GM23338 (cell line): ENCODE measurements around the gene SRRM2. TPM values are rescaled to one million over a fixed set of nuclear protein-coding genes. Genes with fewer than 3 reads are reported as not detected.

Source experiments
- ATAC-seq: fragments of 200-7000 bp; cut with Tn5 transposase; 3 replicates; pipeline ENCODE4 v1.9.1; 2020
- DNase-seq: peaks from one replicate; pipeline ENCODE4 v3.0.0-alpha.2; 2015; ENCODE audit warnings: low spot score
- H2AFZ ChIP-seq: fragments of 200-600 bp; sonication (generic); 2 replicates; pipeline ENCODE4 v1.8.0; 2016; ENCODE audit warnings: antibody characterized with exemption, mild to moderate bottlenecking, moderate library complexity
- H3F3A ChIP-seq: fragments of 200-600 bp; sonication (generic); replicated peaks from 2 replicates; pipeline ENCODE4 v1.8.0; 2017; ENCODE audit warnings: antibody characterized with exemption, mixed run types, low read depth
- H3K27ac ChIP-seq: fragments of 200-600 bp; sonication (generic); 2 replicates; pipeline ENCODE4 v1.6.1; 2016; ENCODE audit warnings: low read depth
- H3K27me3 ChIP-seq: fragments of 200-600 bp; sonication (generic); 2 replicates; pipeline ENCODE4 v1.8.0; 2016; ENCODE audit warnings: mild to moderate bottlenecking, mixed run types, moderate library complexity; ENCODE audit not compliant: insufficient read depth
- H3K36me3 ChIP-seq: fragments of 200-600 bp; sonication (generic); 2 replicates; pipeline ENCODE4 v1.8.0; 2016; ENCODE audit warnings: mild to moderate bottlenecking; ENCODE audit not compliant: insufficient read depth
- H3K4me1 ChIP-seq: fragments of 200-600 bp; sonication (generic); 2 replicates; pipeline ENCODE4 v1.8.0; 2016; ENCODE audit warnings: mild to moderate bottlenecking, moderate library complexity; ENCODE audit not compliant: insufficient read depth
- H3K4me2 ChIP-seq: fragments of 200-600 bp; sonication (generic); 2 replicates; pipeline ENCODE4 v1.7.1; 2017; ENCODE audit warnings: mixed run types
- H3K4me3 ChIP-seq: fragments of 200-600 bp; sonication (generic); 2 replicates; pipeline ENCODE4 v1.6.1; 2016; ENCODE audit warnings: mixed run types
- H3K79me2 ChIP-seq: fragments of 200-600 bp; sonication (generic); replicated peaks from 2 replicates; pipeline ENCODE4 v1.8.0; 2017; ENCODE audit warnings: mild to moderate bottlenecking; ENCODE audit not compliant: insufficient read depth
- H3K9me2 ChIP-seq: fragments of 200-600 bp; sonication (generic); 2 replicates; pipeline ENCODE4 v1.8.0; 2017; ENCODE audit not compliant: insufficient read depth
- H4K20me1 ChIP-seq: fragments of 200-600 bp; sonication (generic); replicated peaks from 2 replicates; pipeline ENCODE4 v1.8.0; 2017; ENCODE audit warnings: mild to moderate bottlenecking; ENCODE audit not compliant: insufficient read depth
- H3K27ac Mint-ChIP-seq: 2 replicates; pipeline ENCODE4 v1.8.0; 2020; ENCODE audit warnings: inconsistent platforms, mild to moderate bottlenecking, moderate library complexity, mixed read lengths
- H3K27me3 Mint-ChIP-seq: 3 replicates; pipeline ENCODE4 v1.8.0; 2022; ENCODE audit warnings: low read depth, mild to moderate bottlenecking, moderate library complexity, mixed read lengths, inconsistent platforms; ENCODE audit not compliant: insufficient read depth, poor library complexity
- H3K36me3 Mint-ChIP-seq: 3 replicates; pipeline ENCODE4 v1.8.0; 2021; ENCODE audit warnings: low read depth, mild to moderate bottlenecking, inconsistent platforms, moderate library complexity, mixed read lengths
- H3K4me1 Mint-ChIP-seq: 3 replicates; pipeline ENCODE4 v1.8.0; 2020; ENCODE audit warnings: mild to moderate bottlenecking, inconsistent platforms, mixed read lengths
- H3K4me3 Mint-ChIP-seq: 3 replicates; pipeline ENCODE4 v1.8.0; 2021; ENCODE audit warnings: moderate library complexity, mild to moderate bottlenecking, inconsistent platforms, mixed read lengths
- H3K9me3 Mint-ChIP-seq: 3 replicates; pipeline ENCODE4 v1.8.0; 2020; ENCODE audit warnings: moderate library complexity, mild to moderate bottlenecking, inconsistent platforms, mixed read lengths
- CREB1 ChIP-seq: fragments of 250-450 bp; sonication (Bioruptor Pico); IDR thresholded peaks from 2 replicates; pipeline ENCODE4 v1.5.0; 2020; ENCODE audit warnings: low read depth, mild to moderate bottlenecking, moderate library complexity
- CTCF ChIP-seq, 2 experiments: fragments of 200-600 bp in 1 of 2; sonication (generic) in 1 of 2; conservative IDR thresholded peaks; 2 replicates each; pipeline versions ENCODE4 v1.5.1 to v1.6.1; 2016 to 2017; ENCODE audit warnings: antibody characterized with exemption in 2 of 2, low read depth in 2 of 2, mild to moderate bottlenecking in 2 of 2, moderate library complexity in 1 of 2
- ETS1 ChIP-seq: IDR thresholded peaks from 2 replicates; pipeline ENCODE4 v1.6.1; 2016; ENCODE audit warnings: antibody characterized with exemption
- EZH2 ChIP-seq: fragments of 200-600 bp; sonication (generic); IDR thresholded peaks from one replicate; pipeline ENCODE4 v1.8.0; 2017; ENCODE audit warnings: antibody characterized with exemption, mild to moderate bottlenecking, low read depth; ENCODE audit not compliant: unreplicated experiment
- EZH2phosphoT487 ChIP-seq: fragments of 200-600 bp; sonication (generic); IDR thresholded peaks from one replicate; pipeline ENCODE4 v1.8.1; 2018; ENCODE audit warnings: antibody characterized with exemption; ENCODE audit not compliant: unreplicated experiment
- JUNB ChIP-seq: IDR thresholded peaks from one replicate; pipeline ENCODE4 v1.6.1; 2016; ENCODE audit warnings: antibody characterized with exemption; ENCODE audit not compliant: unreplicated experiment
- NANOG ChIP-seq: IDR thresholded peaks from 2 replicates; pipeline ENCODE4 v1.6.1; 2016; ENCODE audit warnings: antibody characterized with exemption, borderline replicate concordance
- POLR2AphosphoS5 ChIP-seq: IDR thresholded peaks from 2 replicates; pipeline ENCODE4 v1.6.1; 2016; ENCODE audit warnings: antibody characterized with exemption, low read depth
- REST ChIP-seq: IDR thresholded peaks from one replicate; pipeline ENCODE4 v1.6.1; 2018; ENCODE audit warnings: antibody characterized with exemption; ENCODE audit not compliant: unreplicated experiment
- STAT1 ChIP-seq: IDR thresholded peaks from one replicate; pipeline ENCODE4 v1.6.1; 2016; ENCODE audit warnings: antibody characterized with exemption; ENCODE audit not compliant: unreplicated experiment
- ZNF114 ChIP-seq: fragments of 250-450 bp; sonication (Bioruptor Pico); IDR thresholded peaks from 2 replicates; pipeline ENCODE4 v1.5.0; 2020; ENCODE audit warnings: mild to moderate bottlenecking, moderate library complexity
- ZNF331 ChIP-seq: fragments of 250-450 bp; sonication (Bioruptor Pico); IDR thresholded peaks from 2 replicates; pipeline ENCODE4 v1.5.0; 2020; ENCODE audit warnings: low read depth, mild to moderate bottlenecking, moderate library complexity
- ZNF462 ChIP-seq: fragments of 250-450 bp; sonication (Bioruptor Pico); IDR thresholded peaks from 2 replicates; pipeline ENCODE4 v1.5.0; 2020; ENCODE audit warnings: mild to moderate bottlenecking, moderate library complexity
- polyA plus RNA-seq: library from polyadenylated mRNA; unstranded; fragments of >200 nt; fragmentation: Nextera tagmentation; extraction: Ambion mirVana; gene quantifications from 2 replicates; pipeline ENCODE4 v1.2.1, GENCODE V29; 2016
- total RNA-seq: library from RNA; depleted of rRNA; stranded (reverse); fragments of >200 nt; shearing (Covaris generic); gene quantifications from 2 replicates; pipeline ENCODE4 v1.2.3, GENCODE V29; 2014

SRRM2 gene
- total and polyA plus RNA-seq, 2 experiments from 2014 or later, result 308 to 893 TPM

GRCh38 chr16:2766430-2767139 is 14.1 kb downstream of the SRRM2 start:
- H3K4me1 ChIP-seq, result no peaks in the 10 kb centered on the region
- Mint-ChIP-seq H3K27me3 (peaks cover 69% of the 10 kb centered on the region), H3K4me3 (no peak overlapping the region; the same call in 2 of the 3 replicates), H3K36me3 (peaks cover 100% of the 10 kb centered on the region), H3K4me1 (peaks cover 34% of the 10 kb centered on the region), H3K9me3 (peaks cover 51% of the 10 kb centered on the region), H3K27ac (no peak overlapping the region)
- no peak overlapping the region for H2AFZ ChIP-seq
- H3K36me3 ChIP-seq, result peaks cover 74% of the 10 kb centered on the region
- peaks cover 79% of the 10 kb centered on the region for H3F3A ChIP-seq
- ATAC-seq (no peak), DNase-seq (no peak)
- peaks cover 71% of the 10 kb centered on the region for H3K79me2 ChIP-seq
- no peak overlapping the region for H3K4me3 ChIP-seq
- peaks cover 9% of the 10 kb centered on the region for H3K27me3 ChIP-seq
- H3K27ac ChIP-seq, result no peak overlapping the region
- no peak for TF ChIP-seq CREB1 (CRISPR knock-in tag)
- no peak for TF ChIP-seq REST
- TF ChIP-seq ZNF114 (CRISPR knock-in tag), result no peak
- TF ChIP-seq ZNF331 (CRISPR knock-in tag), result no peak
- no peak for TF ChIP-seq POLR2AphosphoS5
- TF ChIP-seq NANOG, result no peak
- TF ChIP-seq ETS1, result no peak
- no peak for TF ChIP-seq STAT1
- TF ChIP-seq ZNF462 (CRISPR knock-in tag), result no peak
- TF ChIP-seq EZH2phosphoT487, result no peak
- no peak for TF ChIP-seq JUNB
- no peak for TF ChIP-seq CTCF (conservative IDR thresholded peaks at IDR 0.05; ENCODE audit: low read depth in 2 of 2)
- no peak for TF ChIP-seq EZH2
- no peak overlapping the region for H3K4me2 ChIP-seq
- peaks cover 18% of the 10 kb centered on the region for H4K20me1 ChIP-seq
- H3K9me2 ChIP-seq, result peaks cover 39% of the 10 kb centered on the region
